OCI-LY1 (cell line): ENCODE measurements around the gene ACSS1.

Experiments
- H2AFZ ChIP-seq: fragments of 200-600 bp; sonication (generic), shearing (Covaris generic); 2 replicates; pipeline ENCODE4 v1.6.0; 2014; ENCODE audit warnings: antibody characterized with exemption, mild to moderate bottlenecking, low read length
- H3F3A ChIP-seq: fragments of 200-600 bp; sonication (generic), shearing (Covaris generic); 2 replicates; pipeline ENCODE4 v1.6.0; 2014; ENCODE audit warnings: mild to moderate bottlenecking, antibody characterized with exemption, low read length, moderate library complexity; ENCODE audit not compliant: insufficient read depth
- H3K27ac ChIP-seq: fragments of 200-600 bp; sonication (generic); 2 replicates; pipeline ENCODE4 v1.5.1; 2014; ENCODE audit warnings: low read length, mixed run types, mild to moderate bottlenecking, low read depth; ENCODE audit not compliant: poor library complexity, severe bottlenecking
- H3K27me3 ChIP-seq: fragments of 200-600 bp; sonication (generic); 2 replicates; pipeline ENCODE4 v1.6.0; 2014; ENCODE audit warnings: antibody characterized with exemption, mild to moderate bottlenecking, low read length, moderate library complexity; ENCODE audit not compliant: insufficient read depth
- H3K36me3 ChIP-seq: fragments of 200-600 bp; sonication (generic); 2 replicates; pipeline ENCODE4 v1.6.1; 2014; ENCODE audit warnings: mild to moderate bottlenecking, antibody characterized with exemption, low read length, moderate library complexity, mixed read lengths; ENCODE audit not compliant: insufficient read depth
- H3K4me1 ChIP-seq: fragments of 200-600 bp; sonication (generic); 2 replicates; pipeline ENCODE4 v1.5.1; 2014; ENCODE audit warnings: mild to moderate bottlenecking, low read length, moderate library complexity; ENCODE audit not compliant: insufficient read depth, severe bottlenecking
- H3K4me2 ChIP-seq: fragments of 200-600 bp; sonication (generic), shearing (Covaris generic); 2 replicates; pipeline ENCODE4 v1.6.1; 2014; ENCODE audit warnings: low read length
- H3K4me3 ChIP-seq: fragments of 200-600 bp; sonication (generic); 2 replicates; pipeline ENCODE4 v1.5.1; 2014; ENCODE audit warnings: low read length, low read depth, mild to moderate bottlenecking, mixed read lengths; ENCODE audit not compliant: poor library complexity, severe bottlenecking
- H3K79me2 ChIP-seq: fragments of 200-600 bp; shearing (Covaris generic); 2 replicates; pipeline ENCODE4 v1.6.1; 2016; ENCODE audit warnings: mixed run types, low read length, mixed read lengths; ENCODE audit not compliant: insufficient read depth
- H3K9ac ChIP-seq: fragments of 200-600 bp; sonication (generic), shearing (Covaris generic); 2 replicates; pipeline ENCODE4 v1.6.1; 2014; ENCODE audit warnings: mild to moderate bottlenecking, low read length, mixed read lengths
- H3K9me2 ChIP-seq: fragments of 200-600 bp; sonication (generic), shearing (Covaris generic); 2 replicates; pipeline ENCODE4 v1.6.1; 2014; ENCODE audit warnings: low read depth, mild to moderate bottlenecking, low read length, mixed read lengths
- H3K9me3 ChIP-seq: fragments of 200-600 bp; shearing (Covaris generic); 2 replicates; pipeline ENCODE4 v1.6.1; 2014; ENCODE audit warnings: low read length, mixed read lengths
- H4K20me1 ChIP-seq: fragments of 200-600 bp; sonication (generic), shearing (Covaris generic); 2 replicates; pipeline ENCODE4 v1.6.0; 2016; ENCODE audit warnings: mild to moderate bottlenecking, low read length; ENCODE audit not compliant: insufficient read depth
- CTCF ChIP-seq: fragments of 200-600 bp; sonication (generic), shearing (Covaris generic); IDR thresholded peaks from 2 replicates; pipeline ENCODE4 v1.5.1; 2017; ENCODE audit warnings: mild to moderate bottlenecking, antibody characterized with exemption, low read length, moderate library complexity, mixed read lengths
- EZH2 ChIP-seq: fragments of 200-600 bp; sonication (generic), shearing (Covaris generic); IDR thresholded peaks from 2 replicates; pipeline ENCODE4 v1.8.0; 2017; ENCODE audit warnings: borderline replicate concordance, mixed run types, mild to moderate bottlenecking, antibody characterized with exemption, low read length, moderate library complexity, mixed read lengths

Gene ACSS1

DNA sequence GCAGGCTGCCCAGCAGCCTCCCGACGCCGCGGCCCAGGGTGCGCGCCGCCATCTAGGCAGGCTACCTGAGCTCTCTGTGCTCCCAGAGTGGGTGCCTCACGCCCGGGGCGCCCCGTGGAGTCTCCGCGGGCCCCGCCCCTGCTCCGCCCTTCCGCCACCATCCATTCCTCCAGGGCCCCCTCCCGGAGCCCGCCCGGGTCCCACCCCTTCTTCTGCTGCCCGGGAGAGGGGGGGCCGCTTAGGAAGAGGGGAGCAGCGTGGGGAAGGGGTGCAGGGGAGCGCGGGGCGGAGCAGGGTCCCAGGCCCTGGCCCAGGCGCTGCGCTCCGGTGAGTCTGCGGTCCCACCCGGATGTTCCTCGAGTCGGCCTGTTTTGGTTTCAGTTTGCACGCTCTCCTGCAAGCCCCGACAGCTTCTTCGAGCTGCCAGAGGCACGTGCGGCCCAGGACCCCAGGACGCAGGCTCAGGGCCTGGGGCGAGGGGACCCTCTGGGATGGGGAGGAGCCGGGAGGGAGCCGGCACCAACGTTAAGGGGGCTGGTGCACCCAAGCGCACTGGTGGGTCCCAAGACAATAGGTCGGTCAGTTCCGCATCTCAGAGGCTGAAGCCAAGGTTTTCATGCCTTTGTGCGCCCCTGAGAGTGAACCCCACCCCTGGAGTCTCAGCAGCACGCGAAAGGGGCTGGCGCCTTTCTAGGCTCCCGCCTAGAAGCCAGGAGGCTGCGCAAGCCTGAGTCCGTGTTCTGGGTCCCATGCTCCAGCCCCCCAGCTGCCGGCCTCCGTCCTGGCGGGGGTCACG is at the start of gene ACSS1:
Gene ACSS1 (minus strand): TSS at position 89 of the 796 bp plus-strand sequence. CDS start 37 bp downstream, at position 52.
- no peaks in the 10 kb centered on the region for H3K9me3 ChIP-seq
- H3K27me3 ChIP-seq: peaks cover 4% of the 10 kb centered on the region; the same call in 1 of the 2 replicates
- H3K9ac ChIP-seq: peak within 1 kb of the TSS; percentile 3; the same call in 1 of the 2 replicates
- H3K4me1 ChIP-seq: peaks cover 17% of the 10 kb centered on the region
- no peaks in the 10 kb centered on the region for H3K79me2 ChIP-seq
- TF ChIP-seq EZH2 (no peak), CTCF (no peak)
- H3K4me2 ChIP-seq: peak within 1 kb of the TSS; percentile 60
- H3K9me2 ChIP-seq: no peaks in the 10 kb centered on the region
- no peaks in the 10 kb centered on the region for H4K20me1 ChIP-seq
- H3K4me3 ChIP-seq: peak within 1 kb of the TSS; percentile 57
- no peaks in the 10 kb centered on the region for H3F3A ChIP-seq
- H3K36me3 ChIP-seq: no peaks in the 10 kb centered on the region
- H2AFZ ChIP-seq: no peak within 1 kb of the TSS
- H3K27ac ChIP-seq: no peak within 1 kb of the TSS

DNA sequence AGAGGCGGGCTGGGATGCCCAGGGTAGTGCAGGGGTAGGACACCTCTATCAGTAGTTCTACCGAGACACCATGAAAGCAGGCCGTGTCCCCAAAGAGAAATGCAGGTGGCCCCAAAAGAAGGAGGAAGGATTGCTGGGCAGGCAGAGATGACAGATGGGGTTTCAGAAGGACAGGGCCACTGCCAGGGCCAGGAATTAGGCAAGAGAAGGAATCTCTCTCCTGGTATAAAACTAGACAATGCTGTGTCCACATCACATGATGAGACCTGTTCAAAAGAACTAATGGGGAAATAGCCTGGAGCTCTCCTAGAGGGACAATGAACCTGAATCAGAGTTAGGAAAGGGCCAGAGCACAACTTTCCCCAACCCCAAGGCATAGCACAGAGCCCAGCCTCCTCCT is 45.6 kb upstream of the ACSS1 start:
- no peaks in the 10 kb centered on the region for H3K4me1 ChIP-seq
- no peaks in the 10 kb centered on the region for H3K9me2 ChIP-seq
- no peak overlapping the region for H3K9ac ChIP-seq
- no peak overlapping the region for H3K4me3 ChIP-seq
- no peaks in the 10 kb centered on the region for H4K20me1 ChIP-seq
- no peaks in the 10 kb centered on the region for H3K27me3 ChIP-seq
- no peak for TF ChIP-seq CTCF
- TF ChIP-seq EZH2: no peak
- H3K4me2 ChIP-seq: no peak overlapping the region
- no peaks in the 10 kb centered on the region for H3K9me3 ChIP-seq
- H3K27ac ChIP-seq: no peak overlapping the region
- no peaks in the 10 kb centered on the region for H3K36me3 ChIP-seq
- H2AFZ ChIP-seq: no peak overlapping the region
- no peaks in the 10 kb centered on the region for H3K79me2 ChIP-seq
- H3F3A ChIP-seq: no peaks in the 10 kb centered on the region

DNA sequence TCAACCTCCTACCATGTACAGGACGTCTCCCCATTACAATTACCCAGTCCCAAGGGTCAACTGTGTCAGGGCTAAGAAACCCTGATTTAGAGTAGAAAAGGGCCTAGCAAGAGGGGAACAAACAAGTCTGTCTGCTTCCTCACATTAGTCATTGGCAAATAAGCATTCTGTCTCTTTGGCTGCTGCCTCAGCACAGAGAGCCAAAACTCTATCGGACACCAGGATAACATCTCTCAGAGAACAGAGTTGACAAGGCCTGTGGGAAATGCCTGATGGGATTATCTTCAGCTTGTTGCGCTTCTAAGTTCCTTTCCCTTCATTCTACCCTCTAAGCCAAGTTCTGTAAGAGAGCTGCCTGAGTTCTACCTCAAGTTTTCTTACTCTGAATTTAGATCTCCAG is 43.0 kb upstream of the ACSS1 start:
- no peaks in the 10 kb centered on the region for H3K36me3 ChIP-seq
- H3K9ac ChIP-seq: no peak overlapping the region
- no peaks in the 10 kb centered on the region for H3F3A ChIP-seq
- H3K4me1 ChIP-seq: no peaks in the 10 kb centered on the region
- H3K27me3 ChIP-seq: no peaks in the 10 kb centered on the region
- H4K20me1 ChIP-seq: no peaks in the 10 kb centered on the region
- no peak overlapping the region for H3K27ac ChIP-seq
- H3K4me3 ChIP-seq: no peak overlapping the region
- no peak overlapping the region for H3K4me2 ChIP-seq
- H2AFZ ChIP-seq: no peak overlapping the region
- no peaks in the 10 kb centered on the region for H3K9me3 ChIP-seq
- H3K9me2 ChIP-seq: no peaks in the 10 kb centered on the region
- TF ChIP-seq EZH2 (no peak), CTCF (no peak)
- no peaks in the 10 kb centered on the region for H3K79me2 ChIP-seq
